BE2C (cell line): ENCODE measurements around the gene VAMP7.

Source experiments
- DNase-seq: peaks from one replicate; pipeline ENCODE4 v3.0.0-alpha.2; 2020
- H3K27me3 ChIP-seq: fragments of 250-450 bp; sonication (Bioruptor Pico); 2 replicates; pipeline ENCODE4 v1.5.1; 2020; ENCODE audit warnings: mild to moderate bottlenecking
- H3K36me3 ChIP-seq: fragments of 250-450 bp; sonication (Bioruptor Pico); 2 replicates; pipeline ENCODE4 v1.5.1; 2020; ENCODE audit warnings: mild to moderate bottlenecking
- H3K4me1 ChIP-seq: fragments of 250-450 bp; sonication (Bioruptor Pico); 2 replicates; pipeline ENCODE4 v1.5.1; 2020
- H3K4me3 ChIP-seq: 2 replicates; pipeline ENCODE4 v1.5.1; 2011; ENCODE audit warnings: low read depth, low read length
- H3K9me3 ChIP-seq: fragments of 250-450 bp; sonication (Bioruptor Pico); 2 replicates; pipeline ENCODE4 v1.5.1; 2020
- CTCF ChIP-seq: IDR thresholded peaks from 2 replicates; pipeline ENCODE4 v1.5.1; 2012; ENCODE audit warnings: mild to moderate bottlenecking, low read depth, low read length

Gene VAMP7

GRCh38 chrX:155938132-155938531, 57.0 kb downstream of the VAMP7 start:
- H3K36me3 ChIP-seq, result no peaks in the 10 kb centered on the region
- H3K4me1 ChIP-seq, result no peaks in the 10 kb centered on the region
- no peaks in the 10 kb centered on the region for H3K9me3 ChIP-seq
- no peak for TF ChIP-seq CTCF
- no peak for DNase-seq
- no peaks in the 10 kb centered on the region for H3K27me3 ChIP-seq
- no peak overlapping the region for H3K4me3 ChIP-seq

GRCh38 chrX:155949098-155949497, 68.0 kb downstream of the VAMP7 start:
- Histone ChIP-seq H3K36me3 (no peaks in the 10 kb centered on the region), H3K9me3 (no peaks in the 10 kb centered on the region), H3K4me1 (no peaks in the 10 kb centered on the region), H3K27me3 (no peaks in the 10 kb centered on the region), H3K4me3 (no peak overlapping the region)
- no peak for DNase-seq
- TF ChIP-seq CTCF, result no peak

GRCh38 chrX:155951237-155951789, 70.2 kb downstream of the VAMP7 start:
- Histone ChIP-seq H3K9me3 (no peaks in the 10 kb centered on the region), H3K4me3 (no peak overlapping the region)

GRCh38 chrX:155953055-155953454, 71.9 kb downstream of the VAMP7 start:
- TF ChIP-seq CTCF, result no peak
- no peaks in the 10 kb centered on the region for H3K36me3 ChIP-seq
- H3K9me3 ChIP-seq, result no peaks in the 10 kb centered on the region
- no peak for DNase-seq
- H3K4me3 ChIP-seq, result no peak overlapping the region
- H3K27me3 ChIP-seq, result no peaks in the 10 kb centered on the region
- no peaks in the 10 kb centered on the region for H3K4me1 ChIP-seq

More at GRCh38 chrX:155951237-155951789, 70.2 kb downstream of the VAMP7 start:
- no peak for TF ChIP-seq CTCF
- Histone ChIP-seq H3K4me1 (no peaks in the 10 kb centered on the region), H3K27me3 (no peaks in the 10 kb centered on the region), H3K36me3 (no peaks in the 10 kb centered on the region)
- DNase-seq, result no peak

GRCh38 chrX:155954793-155955192, 73.6 kb downstream of the VAMP7 start:
- DNase-seq, result no peak
- no peak for TF ChIP-seq CTCF
- no peaks in the 10 kb centered on the region for H3K4me1 ChIP-seq

GRCh38 chrX:155956099-155956498, 75.0 kb downstream of the VAMP7 start:
- Histone ChIP-seq H3K4me1 (no peaks in the 10 kb centered on the region), H3K27me3 (no peaks in the 10 kb centered on the region), H3K36me3 (no peaks in the 10 kb centered on the region), H3K4me3 (no peak overlapping the region), H3K9me3 (no peaks in the 10 kb centered on the region)
- DNase-seq, result no peak
- TF ChIP-seq CTCF, result no peak

More at GRCh38 chrX:155954793-155955192, 73.6 kb downstream of the VAMP7 start:
- Histone ChIP-seq H3K27me3 (no peaks in the 10 kb centered on the region), H3K36me3 (no peaks in the 10 kb centered on the region), H3K9me3 (no peaks in the 10 kb centered on the region), H3K4me3 (no peak overlapping the region)
